Astrocyte of the cerebellum (primary cell): ENCODE results near the gene GRID2.

ENCODE experiments used
- DNase-seq: peaks from one replicate; pipeline ENCODE4 v3.0.0-alpha.2; 2011; ENCODE audit warnings: low read depth
- H3K4me3 ChIP-seq: 2 replicates; pipeline ENCODE4 v1.5.1; 2011; ENCODE audit warnings: mild to moderate bottlenecking, low read depth, low read length, moderate library complexity
- CTCF ChIP-seq: IDR thresholded peaks from 2 replicates; pipeline ENCODE4 v1.5.1; 2012; ENCODE audit warnings: low read length, low read depth, moderate library complexity, mild to moderate bottlenecking; ENCODE audit errors: missing control alignments
- in situ Hi-C: cut with HindIII; loops from 2 replicates; pipeline ENCODE4 v1.10.0; 2017; ENCODE audit warnings: low sequenced_read_pairs

Gene GRID2

GRCh38 chr4:93573285-93573684, 1269.5 kb downstream of the GRID2 start:
- H3K4me3 ChIP-seq = no peak overlapping the region
- no peak for TF ChIP-seq CTCF
- DNase-seq = no peak
- in situ Hi-C loops = no loop called here

GRCh38 chr4:93578942-93579341, 1275.2 kb downstream of the GRID2 start:
- no peak for TF ChIP-seq CTCF
- in situ Hi-C loops = no loop called here
- no peak overlapping the region for H3K4me3 ChIP-seq
- no peak for DNase-seq

- no peak overlapping the region for H3K4me3 ChIP-seq
- in situ Hi-C loops = no loop called here
- DNase-seq = no peak
- TF ChIP-seq CTCF = no peak
Observed at GRCh38 chr4:93605163-93605562, 1301.4 kb downstream of the GRID2 start.

GRCh38 chr4:93617606-93618005, 1313.8 kb downstream of the GRID2 start:
- no peak overlapping the region for H3K4me3 ChIP-seq
- TF ChIP-seq CTCF = no peak
- DNase-seq = no peak
- in situ Hi-C loops = no loop called here

- in situ Hi-C loops = no loop called here
- DNase-seq = no peak
- no peak for TF ChIP-seq CTCF
- H3K4me3 ChIP-seq = no peak overlapping the region
Observed at GRCh38 chr4:93633721-93634120, 1330.0 kb downstream of the GRID2 start.

- H3K4me3 ChIP-seq = no peak overlapping the region
- no peak for DNase-seq
- in situ Hi-C loops = no loop called here
- no peak for TF ChIP-seq CTCF
Observed at GRCh38 chr4:93635943-93636342, 1332.2 kb downstream of the GRID2 start.

GRCh38 chr4:93645120-93645519, 1341.4 kb downstream of the GRID2 start:
- H3K4me3 ChIP-seq = no peak overlapping the region
- in situ Hi-C loops = loop anchor here (5.0 kb wide), 1 partner anchor 78 kb away; no protein-coding TSS in a partner anchor
- no peak for TF ChIP-seq CTCF
- no peak for DNase-seq
